CD14-positive monocyte (primary cell): ENCODE data around the gene KRTAP1-1. TPM values are rescaled to one million over a fixed set of nuclear protein-coding genes. Genes with fewer than 3 reads are reported as not detected.

Experiments used
- DNase-seq, 3 donors: peaks; one replicate each; pipeline ENCODE4 v3.0.0-alpha.2; 2011 to 2022
- H2AFZ ChIP-seq: 2 replicates; pipeline ENCODE4 v1.6.0; 2012; ENCODE audit warnings: mild to moderate bottlenecking, low read depth, low read length, inconsistent platforms; ENCODE audit not compliant: insufficient read depth, poor library complexity, severe bottlenecking
- H3K27ac ChIP-seq, 2 donors: 1 replicate in 1 of 2; 2 replicates in 1 of 2; pipeline ENCODE4 v1.5.1; 2012 to 2013; ENCODE audit warnings: low read length in 2 of 2, control low read depth in 1 of 2, inconsistent platforms in 1 of 2, low read depth in 1 of 2, mild to moderate bottlenecking in 1 of 2
- H3K27me3 ChIP-seq, 2 donors: one replicate each; pipeline versions ENCODE4 v1.6.0 to v1.6.1; 2011 to 2013; ENCODE audit warnings: low read length in 2 of 2; ENCODE audit not compliant: control insufficient read depth in 2 of 2, insufficient read depth in 2 of 2
- H3K36me3 ChIP-seq, 2 donors: replicated peaks in 1 of 2; 1 replicate in 1 of 2; 2 replicates in 1 of 2; pipeline versions ENCODE4 v1.5.1 to v1.6.1; 2012 to 2013; ENCODE audit warnings: low read length in 2 of 2, control low read depth in 1 of 2, inconsistent platforms in 1 of 2, mild to moderate bottlenecking in 1 of 2; ENCODE audit not compliant: insufficient read depth in 2 of 2, control insufficient read depth in 1 of 2
- H3K4me1 ChIP-seq, 2 donors: 1 replicate in 1 of 2; 2 replicates in 1 of 2; pipeline versions ENCODE4 v1.5.1 to v1.6.1; 2012 to 2013; ENCODE audit warnings: low read length in 2 of 2, control low read depth in 1 of 2, inconsistent platforms in 1 of 2, mild to moderate bottlenecking in 1 of 2, moderate library complexity in 1 of 2; ENCODE audit not compliant: insufficient read depth in 2 of 2, control insufficient read depth in 1 of 2
- H3K4me2 ChIP-seq: replicated peaks from 2 replicates; pipeline ENCODE3; 2012; ENCODE audit warnings: low read length, moderate library complexity, mild to moderate bottlenecking; ENCODE audit not compliant: poor library complexity, severe bottlenecking; ENCODE audit errors: extremely low read depth
- H3K4me3 ChIP-seq, 3 experiments: fragments of 200-600 bp in 1 of 3; sonication (generic) in 1 of 3; replicated peaks in 1 of 3; 1 replicate in 2 of 3; 2 replicates in 1 of 3; pipeline ENCODE4 v1.5.1; 2011 to 2013; ENCODE audit warnings: low read length in 3 of 3, mild to moderate bottlenecking in 3 of 3, control low read depth in 2 of 3, low read depth in 2 of 3, inconsistent platforms in 1 of 3, moderate library complexity in 1 of 3
- H3K79me2 ChIP-seq: 2 replicates; pipeline ENCODE4 v1.6.0; 2012; ENCODE audit warnings: mild to moderate bottlenecking, control low read depth, inconsistent platforms, low read length, moderate library complexity; ENCODE audit not compliant: insufficient read depth
- H3K9ac ChIP-seq: 2 replicates; pipeline ENCODE4 v1.6.0; 2017; ENCODE audit warnings: low read length, mild to moderate bottlenecking; ENCODE audit not compliant: insufficient read depth, poor library complexity, severe bottlenecking
- H3K9me3 ChIP-seq, 2 donors: replicated peaks in 1 of 2; 1 replicate in 1 of 2; 2 replicates in 1 of 2; pipeline versions ENCODE4 v1.5.1 to v1.6.1; 2012 to 2013; ENCODE audit warnings: low read length in 2 of 2, control low read depth in 1 of 2; ENCODE audit not compliant: control insufficient read depth in 1 of 2, insufficient read depth in 1 of 2
- H4K20me1 ChIP-seq: 2 replicates; pipeline ENCODE4 v1.6.0; 2012; ENCODE audit warnings: mild to moderate bottlenecking, low read length, control low read depth, moderate library complexity; ENCODE audit not compliant: insufficient read depth
- H3K27ac Mint-ChIP-seq, 7 donors: one replicate each; pipeline ENCODE4 v1.8.0; 2020; ENCODE audit warnings: mild to moderate bottlenecking in 7 of 7, mixed read lengths in 7 of 7, moderate library complexity in 6 of 7, inconsistent platforms in 2 of 7
- H3K27me3 Mint-ChIP-seq, 3 donors: one replicate each; pipeline ENCODE4 v1.8.0; 2021 to 2022; ENCODE audit warnings: low read depth in 3 of 3, mild to moderate bottlenecking in 3 of 3, mixed read lengths in 3 of 3, moderate library complexity in 3 of 3, inconsistent platforms in 1 of 3
- H3K36me3 Mint-ChIP-seq, 2 donors: one replicate each; pipeline ENCODE4 v1.8.0; 2020; ENCODE audit warnings: mixed read lengths in 2 of 2, inconsistent platforms in 1 of 2, mild to moderate bottlenecking in 1 of 2
- H3K4me1 Mint-ChIP-seq: one replicate; pipeline ENCODE4 v1.8.0; 2020; ENCODE audit warnings: mild to moderate bottlenecking, mixed read lengths
- H3K4me3 Mint-ChIP-seq, 2 donors: one replicate each; pipeline ENCODE4 v1.8.0; 2020; ENCODE audit warnings: mild to moderate bottlenecking in 2 of 2, mixed read lengths in 2 of 2, moderate library complexity in 1 of 2
- H3K9me3 Mint-ChIP-seq, 7 donors: one replicate each; pipeline ENCODE4 v1.8.0; 2020 to 2022; ENCODE audit warnings: mixed read lengths in 7 of 7, mild to moderate bottlenecking in 6 of 7, moderate library complexity in 6 of 7, inconsistent platforms in 2 of 7
- CTCF ChIP-seq: fragments of 200-600 bp; IDR thresholded peaks from one replicate; pipeline ENCODE4 v1.8.0; 2022; ENCODE audit warnings: antibody characterized with exemption, mild to moderate bottlenecking
- WGBS: methylation state at CpG from one replicate; pipeline ENCODE4 v1.1.5; 2013; ENCODE audit warnings: missing lambda C conversion rate; ENCODE audit not compliant: insufficient coverage; 5-methylcytosine and 5-hydroxymethylcytosine counted together
- intact Hi-C, 2 donors: fragments of 100-400 bp; cut with micrococcal nuclease; formaldehyde crosslinking; loops; one replicate each; pipeline versions ENCODE4 v1.15.0 to v1.15.1; 2023
- polyA plus RNA-seq, 3 donors: library from polyadenylated mRNA; depleted of rRNA in 1 of 3; unstranded in 2 of 3; stranded (reverse) in 1 of 3; fragments of 300-500 nt in 2 of 3; fragments of >200 nt in 1 of 3; fragmentation: Illumina TruSeq in 2 of 3; gene quantifications; 1 replicate in 2 of 3; 2 replicates in 1 of 3; pipeline ENCODE4 v1.2.3, GENCODE V29; 2012 to 2021

Gene KRTAP1-1
- polyA plus RNA-seq, 3 donors: not detected

DNA sequence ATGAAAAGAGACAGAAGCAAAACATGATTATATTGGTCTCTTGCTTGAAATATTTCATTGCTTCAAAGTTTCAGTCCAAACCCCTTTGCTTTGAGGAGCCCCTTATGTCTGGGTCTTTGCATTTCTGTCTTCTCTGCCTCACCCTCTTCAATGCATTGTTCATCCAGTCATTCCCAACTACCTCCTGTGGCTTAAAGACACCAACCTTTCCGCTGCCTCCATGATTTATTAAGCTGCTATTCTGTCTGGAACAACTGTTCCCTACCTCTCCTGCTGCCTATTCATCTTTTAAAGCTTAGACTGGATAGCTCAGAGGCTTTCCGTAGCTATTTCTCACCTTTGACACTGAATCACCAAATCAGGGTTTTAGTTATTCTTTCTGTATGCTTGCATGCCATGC is 43.9 kb downstream of the KRTAP1-1 start:
- Histone ChIP-seq H3K4me2 (no peak overlapping the region), H3K9me3 (no peaks in the 10 kb centered on the region), H3K27me3 (peaks cover 3% of the 10 kb centered on the region in 2 donors), H2AFZ (no peak overlapping the region), H3K4me3 (no peak overlapping the region), H3K79me2 (no peaks in the 10 kb centered on the region), H3K9ac (no peak overlapping the region), H3K4me1 (no peaks in the 10 kb centered on the region), H3K27ac (no peak overlapping the region), H3K36me3 (no peaks in the 10 kb centered on the region), H4K20me1 (no peaks in the 10 kb centered on the region)
- Mint-ChIP-seq H3K36me3 (no peaks in the 10 kb centered on the region), H3K4me3 (peak overlapping the region in 1 of 2 donors; percentile 7), H3K27me3 (peaks cover 17 to 18% (median 18%) of the 10 kb centered on the region in 3 donors), H3K9me3 (peaks cover 0 to 2% (median 0%) of the 10 kb centered on the region in 7 donors), H3K4me1 (no peaks in the 10 kb centered on the region), H3K27ac (no peak overlapping the region)
- intact Hi-C loops: no loop called here
- TF ChIP-seq CTCF: no peak
- 87% methylated on average over 1 of the region's 2 CpGs for WGBS
- DNase-seq: no peak

- Histone ChIP-seq H2AFZ (no peak overlapping the region), H3K27me3 (peaks cover 3% of the 10 kb centered on the region in 2 donors), H3K4me1 (no peaks in the 10 kb centered on the region), H3K9me3 (no peaks in the 10 kb centered on the region), H3K9ac (no peak overlapping the region), H3K27ac (no peak overlapping the region), H3K36me3 (no peaks in the 10 kb centered on the region), H3K79me2 (no peaks in the 10 kb centered on the region), H3K4me3 (no peak overlapping the region), H3K4me2 (no peak overlapping the region), H4K20me1 (no peaks in the 10 kb centered on the region)
- intact Hi-C loops: no loop called here
- H3K4me3 Mint-ChIP-seq: no peak overlapping the region
- TF ChIP-seq CTCF: no peak
- H3K27me3 Mint-ChIP-seq: peaks cover 15 to 18% (median 18%) of the 10 kb centered on the region in 3 donors
- WGBS: 78% methylated on average over 1 of the region's 4 CpGs
- H3K4me1 Mint-ChIP-seq: no peaks in the 10 kb centered on the region
- DNase-seq: no peak
- no peak overlapping the region for H3K27ac Mint-ChIP-seq
- H3K36me3 Mint-ChIP-seq: no peaks in the 10 kb centered on the region
- peaks cover 0 to 2% (median 0%) of the 10 kb centered on the region in 7 donors for H3K9me3 Mint-ChIP-seq
Observed at GRCh38 chr17:40996829-40997228, 44.4 kb downstream of the KRTAP1-1 start.
